ENCODE results near the gene CLOCK.

GRCh38 chr4:55528491-55528890 is 18.2 kb downstream of the CLOCK start:
- TF ChIP-seq ZNF274 (IDR thresholded peaks at IDR 0.05; ENCODE audit: insufficient read depth, insufficient read length) (no peak), REST (IDR thresholded peaks at IDR 0.05; ENCODE audit: low read depth, low read length) (no peak), SREBF1 (IDR thresholded peaks at IDR 0.05; ENCODE audit: low read length) (no peak), RFX5 (IDR thresholded peaks at IDR 0.05; ENCODE audit: low read depth, low read length) (no peak), POLR2AphosphoS2 (IDR thresholded peaks at IDR 0.05; ENCODE audit: low read depth, low read length) (no peak)
- TF ChIP-seq, protein P1, sequence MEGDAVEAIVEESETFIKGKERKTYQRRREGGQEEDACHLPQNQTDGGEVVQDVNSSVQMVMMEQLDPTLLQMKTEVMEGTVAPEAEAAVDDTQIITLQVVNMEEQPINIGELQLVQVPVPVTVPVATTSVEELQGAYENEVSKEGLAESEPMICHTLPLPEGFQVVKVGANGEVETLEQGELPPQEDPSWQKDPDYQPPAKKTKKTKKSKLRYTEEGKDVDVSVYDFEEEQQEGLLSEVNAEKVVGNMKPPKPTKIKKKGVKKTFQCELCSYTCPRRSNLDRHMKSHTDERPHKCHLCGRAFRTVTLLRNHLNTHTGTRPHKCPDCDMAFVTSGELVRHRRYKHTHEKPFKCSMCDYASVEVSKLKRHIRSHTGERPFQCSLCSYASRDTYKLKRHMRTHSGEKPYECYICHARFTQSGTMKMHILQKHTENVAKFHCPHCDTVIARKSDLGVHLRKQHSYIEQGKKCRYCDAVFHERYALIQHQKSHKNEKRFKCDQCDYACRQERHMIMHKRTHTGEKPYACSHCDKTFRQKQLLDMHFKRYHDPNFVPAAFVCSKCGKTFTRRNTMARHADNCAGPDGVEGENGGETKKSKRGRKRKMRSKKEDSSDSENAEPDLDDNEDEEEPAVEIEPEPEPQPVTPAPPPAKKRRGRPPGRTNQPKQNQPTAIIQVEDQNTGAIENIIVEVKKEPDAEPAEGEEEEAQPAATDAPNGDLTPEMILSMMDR (IDR thresholded peaks at IDR 0.05 in 2 of 3, conservative IDR thresholded peaks at IDR 0.05 in 1 of 3; ENCODE audit: control insufficient read depth in 2 of 3, extremely low read depth in 1 of 3, insufficient read depth in 1 of 3, low read depth in 3 of 3, low read length in 3 of 3) = no peak
